DND-41 (cell line): ENCODE results near the gene RBMS1.

Experiments
- CTCF ChIP-seq: IDR thresholded peaks from 2 replicates; pipeline ENCODE4 v1.5.1; 2012; ENCODE audit warnings: borderline replicate concordance, low read length, moderate library complexity, mild to moderate bottlenecking; ENCODE audit not compliant: poor library complexity, severe bottlenecking; ENCODE audit errors: extremely low read depth
- EZH2 ChIP-seq: IDR thresholded peaks from 3 replicates; pipeline ENCODE4 v1.6.1; 2012; ENCODE audit warnings: borderline replicate concordance, low read depth, mild to moderate bottlenecking, moderate library complexity, low read length, inconsistent platforms; ENCODE audit not compliant: severe bottlenecking

GRCh38 chr2:160479269-160479668 is 14.3 kb downstream of the RBMS1 start:
- TF ChIP-seq CTCF (no peak), EZH2 (no peak)
